Stimulated activated memory B cell treated with anti-CD40 and anti-IgM and Interleukin-4, amounts not matched to agents 10 μg/mL and 1 μg/mL and 100 μg/mL, for 72 hours (primary cell): ENCODE results near the gene UNC13C.

Experiments used
- ATAC-seq: fragments of 150-1000 bp; cut with Tn5 transposase; 2 replicates; pipeline ENCODE4 v1.10.0; 2021
- H3K27ac Mint-ChIP-seq: one replicate; pipeline ENCODE4 v1.8.0; 2022; ENCODE audit warnings: mild to moderate bottlenecking, mixed read lengths
- H3K27me3 Mint-ChIP-seq: one replicate; pipeline ENCODE4 v1.8.0; 2022; ENCODE audit warnings: mixed read lengths
- H3K36me3 Mint-ChIP-seq: one replicate; pipeline ENCODE4 v1.8.0; 2022; ENCODE audit warnings: mixed read lengths
- H3K4me1 Mint-ChIP-seq: one replicate; pipeline ENCODE4 v1.8.0; 2022; ENCODE audit warnings: mixed read lengths
- H3K4me3 Mint-ChIP-seq: one replicate; pipeline ENCODE4 v1.8.0; 2022; ENCODE audit warnings: mild to moderate bottlenecking, moderate library complexity, mixed read lengths
- H3K9me3 Mint-ChIP-seq: one replicate; pipeline ENCODE4 v1.8.0; 2022; ENCODE audit warnings: mixed read lengths

Gene UNC13C

GRCh38 chr15:54605556-54605955 lies 627.3 kb downstream of the UNC13C start:
- H3K4me1 Mint-ChIP-seq, result no peaks in the 10 kb centered on the region
- no peaks in the 10 kb centered on the region for H3K36me3 Mint-ChIP-seq
- no peaks in the 10 kb centered on the region for H3K9me3 Mint-ChIP-seq
- H3K27me3 Mint-ChIP-seq, result no peaks in the 10 kb centered on the region
- no peak overlapping the region for H3K27ac Mint-ChIP-seq
- H3K4me3 Mint-ChIP-seq, result no peak overlapping the region
- ATAC-seq, result no peak

- Mint-ChIP-seq H3K27ac (no peak overlapping the region), H3K36me3 (no peaks in the 10 kb centered on the region), H3K9me3 (peaks cover 2% of the 10 kb centered on the region), H3K4me1 (no peaks in the 10 kb centered on the region), H3K27me3 (no peaks in the 10 kb centered on the region), H3K4me3 (no peak overlapping the region)
- ATAC-seq, result no peak
These were observed 630.9 kb downstream of the UNC13C start for GRCh38 chr15:54608876-54609835.

- H3K4me1 Mint-ChIP-seq, result no peaks in the 10 kb centered on the region
These were observed 639.9 kb downstream of the UNC13C start for GRCh38 chr15:54618120-54618519.

GRCh38 chr15:54619180-54619579 lies 640.9 kb downstream of the UNC13C start:
- H3K36me3 Mint-ChIP-seq, result no peaks in the 10 kb centered on the region
- ATAC-seq, result no peak
- H3K9me3 Mint-ChIP-seq, result no peaks in the 10 kb centered on the region
- no peak overlapping the region for H3K4me3 Mint-ChIP-seq
- H3K27ac Mint-ChIP-seq, result no peak overlapping the region
- H3K27me3 Mint-ChIP-seq, result no peaks in the 10 kb centered on the region
- H3K4me1 Mint-ChIP-seq, result no peaks in the 10 kb centered on the region

More at GRCh38 chr15:54618120-54618519, 639.9 kb downstream of the UNC13C start:
- no peak for ATAC-seq
- no peak overlapping the region for H3K27ac Mint-ChIP-seq
- H3K36me3 Mint-ChIP-seq, result no peaks in the 10 kb centered on the region
- H3K4me3 Mint-ChIP-seq, result no peak overlapping the region
- H3K27me3 Mint-ChIP-seq, result no peaks in the 10 kb centered on the region
- no peaks in the 10 kb centered on the region for H3K9me3 Mint-ChIP-seq

- Mint-ChIP-seq H3K9me3 (no peaks in the 10 kb centered on the region), H3K27me3 (no peaks in the 10 kb centered on the region), H3K27ac (no peak overlapping the region), H3K4me1 (no peaks in the 10 kb centered on the region), H3K36me3 (no peaks in the 10 kb centered on the region), H3K4me3 (no peak overlapping the region)
- ATAC-seq, result no peak
These were observed 642.7 kb downstream of the UNC13C start for GRCh38 chr15:54620916-54621315.

- no peak overlapping the region for H3K27ac Mint-ChIP-seq
- ATAC-seq, result no peak
- no peak overlapping the region for H3K4me3 Mint-ChIP-seq
- H3K4me1 Mint-ChIP-seq, result no peaks in the 10 kb centered on the region
- H3K36me3 Mint-ChIP-seq, result no peaks in the 10 kb centered on the region
- peaks cover 10% of the 10 kb centered on the region for H3K9me3 Mint-ChIP-seq
- no peaks in the 10 kb centered on the region for H3K27me3 Mint-ChIP-seq
These were observed 657.9 kb downstream of the UNC13C start for GRCh38 chr15:54636147-54636546.

GRCh38 chr15:54638666-54639065 lies 660.4 kb downstream of the UNC13C start:
- ATAC-seq, result no peak
- Mint-ChIP-seq H3K4me1 (no peaks in the 10 kb centered on the region), H3K27me3 (no peaks in the 10 kb centered on the region), H3K9me3 (peaks cover 10% of the 10 kb centered on the region), H3K36me3 (no peaks in the 10 kb centered on the region), H3K4me3 (no peak overlapping the region), H3K27ac (no peak overlapping the region)

GRCh38 chr15:54640873-54641272 lies 662.6 kb downstream of the UNC13C start:
- no peaks in the 10 kb centered on the region for H3K36me3 Mint-ChIP-seq
- H3K4me1 Mint-ChIP-seq, result no peaks in the 10 kb centered on the region
- ATAC-seq, result no peak
- no peak overlapping the region for H3K27ac Mint-ChIP-seq
- H3K27me3 Mint-ChIP-seq, result no peaks in the 10 kb centered on the region
- peaks cover 10% of the 10 kb centered on the region for H3K9me3 Mint-ChIP-seq
- no peak overlapping the region for H3K4me3 Mint-ChIP-seq

- Mint-ChIP-seq H3K4me3 (no peak overlapping the region), H3K9me3 (peaks cover 11% of the 10 kb centered on the region), H3K36me3 (no peaks in the 10 kb centered on the region), H3K27ac (no peak overlapping the region), H3K27me3 (no peaks in the 10 kb centered on the region), H3K4me1 (no peaks in the 10 kb centered on the region)
- no peak for ATAC-seq
These were observed 666.6 kb downstream of the UNC13C start for GRCh38 chr15:54644796-54645195.

GRCh38 chr15:54659646-54660045 lies 681.4 kb downstream of the UNC13C start:
- no peaks in the 10 kb centered on the region for H3K4me1 Mint-ChIP-seq
- H3K9me3 Mint-ChIP-seq, result no peaks in the 10 kb centered on the region
- ATAC-seq, result no peak
- H3K4me3 Mint-ChIP-seq, result no peak overlapping the region
- H3K27me3 Mint-ChIP-seq, result no peaks in the 10 kb centered on the region
- no peaks in the 10 kb centered on the region for H3K36me3 Mint-ChIP-seq
- H3K27ac Mint-ChIP-seq, result no peak overlapping the region

GRCh38 chr15:54660356-54660755 lies 682.1 kb downstream of the UNC13C start:
- ATAC-seq, result no peak
- H3K27me3 Mint-ChIP-seq, result no peaks in the 10 kb centered on the region
- H3K27ac Mint-ChIP-seq, result no peak overlapping the region
- H3K4me3 Mint-ChIP-seq, result no peak overlapping the region
- H3K9me3 Mint-ChIP-seq, result no peaks in the 10 kb centered on the region
- no peaks in the 10 kb centered on the region for H3K36me3 Mint-ChIP-seq
- no peaks in the 10 kb centered on the region for H3K4me1 Mint-ChIP-seq

GRCh38 chr15:54675241-54675640 lies 697.0 kb downstream of the UNC13C start:
- Mint-ChIP-seq H3K4me3 (no peak overlapping the region), H3K27me3 (no peaks in the 10 kb centered on the region), H3K36me3 (no peaks in the 10 kb centered on the region)

GRCh38 chr15:54681584-54681983 lies 703.3 kb downstream of the UNC13C start:
- H3K4me3 Mint-ChIP-seq, result no peak overlapping the region
- H3K4me1 Mint-ChIP-seq, result no peaks in the 10 kb centered on the region
- H3K9me3 Mint-ChIP-seq, result peaks cover 3% of the 10 kb centered on the region
- ATAC-seq, result no peak
- H3K27me3 Mint-ChIP-seq, result no peaks in the 10 kb centered on the region
- H3K36me3 Mint-ChIP-seq, result no peaks in the 10 kb centered on the region
- H3K27ac Mint-ChIP-seq, result no peak overlapping the region

More at GRCh38 chr15:54675241-54675640, 697.0 kb downstream of the UNC13C start:
- peaks cover 16% of the 10 kb centered on the region for H3K9me3 Mint-ChIP-seq
- no peak overlapping the region for H3K27ac Mint-ChIP-seq
- no peaks in the 10 kb centered on the region for H3K4me1 Mint-ChIP-seq
- ATAC-seq, result no peak
